Small intestine (tissue), 7 donors: ENCODE results near the gene ZSCAN26. TPM values are rescaled to one million over a fixed set of nuclear protein-coding genes. Genes with fewer than 3 reads are reported as not detected.

Experiments
- DNase-seq, 2 donors: peaks; one replicate each; pipeline versions ENCODE4 v3.0.0 to v3.0.0-alpha.2; 2013
- FAIRE-seq: peaks from 2 replicates; lab custom pipeline; 2012; peaks lifted over from hg19 to GRCh38; lab: Jason Lieb, UNC
- H3K27ac ChIP-seq, 3 donors: one replicate each; pipeline ENCODE4 v1.5.1; 2013; ENCODE audit warnings: low read length in 2 of 3, mild to moderate bottlenecking in 2 of 3, control low read depth in 1 of 3, inconsistent platforms in 1 of 3, low read depth in 1 of 3, moderate library complexity in 1 of 3
- H3K27me3 ChIP-seq, 3 donors: one replicate each; pipeline ENCODE4 v1.6.1; 2013; ENCODE audit warnings: low read length in 3 of 3, inconsistent platforms in 1 of 3; ENCODE audit not compliant: control insufficient read depth in 3 of 3, insufficient read depth in 3 of 3
- H3K36me3 ChIP-seq, 3 donors: one replicate each; pipeline ENCODE4 v1.6.1; 2013; ENCODE audit warnings: low read length in 3 of 3, inconsistent platforms in 1 of 3, low read depth in 1 of 3, mild to moderate bottlenecking in 1 of 3, moderate library complexity in 1 of 3; ENCODE audit not compliant: control insufficient read depth in 3 of 3, insufficient read depth in 2 of 3
- H3K4me1 ChIP-seq, 3 donors: one replicate each; pipeline ENCODE4 v1.6.1; 2013; ENCODE audit warnings: low read length in 2 of 3, inconsistent platforms in 1 of 3, low read depth in 1 of 3, mild to moderate bottlenecking in 1 of 3, moderate library complexity in 1 of 3; ENCODE audit not compliant: control insufficient read depth in 3 of 3, insufficient read depth in 2 of 3
- H3K4me3 ChIP-seq, 3 donors: one replicate each; pipeline ENCODE4 v1.5.1; 2013; ENCODE audit warnings: low read length in 3 of 3, control low read depth in 1 of 3, inconsistent platforms in 1 of 3, low read depth in 1 of 3, mild to moderate bottlenecking in 1 of 3, moderate library complexity in 1 of 3
- H3K9me3 ChIP-seq, 2 donors: one replicate each; pipeline ENCODE4 v1.6.1; 2013; ENCODE audit warnings: low read depth in 1 of 2, low read length in 1 of 2; ENCODE audit not compliant: control insufficient read depth in 2 of 2, insufficient read depth in 1 of 2
- WGBS, 3 donors: extraction: QIAGEN DNeasy Blood & Tissue Kit; methylation state at CpG; one replicate each; pipeline ENCODE4 v1.1.7; 2013; 5-methylcytosine and 5-hydroxymethylcytosine counted together
- polyA plus RNA-seq, 4 donors: library from polyadenylated mRNA; stranded (reverse) in 3 of 4; unstranded in 1 of 4; fragments of 200-250 nt in 3 of 4; fragments of 120-200 nt in 1 of 4; gene quantifications; one replicate each; pipeline versions ENCODE4 v1.2.1 to v1.2.3, GENCODE V29; 2013
- donor health status: healthy with polysubstance abuse.
- donor health status: control.
- donor health status: control.
- donor health status: Bipolar disorder and iron deficiency.
- donor health status: healthy.

ZSCAN26 gene
- polyA plus RNA-seq, 4 donors = 4.7 to 21.1 (median 6.7) TPM

- 92 to 99% (median 98%) methylated on average over 2 of the region's 2 CpGs for WGBS, 3 donors
- no peaks in the 10 kb centered on the region for H3K9me3 ChIP-seq
Measured at GRCh38 chr6:28226460-28226859, 40.5 kb upstream of the ZSCAN26 start.

GRCh38 chr6:28232785-28233184 is 34.2 kb upstream of the ZSCAN26 start:
- H3K27ac ChIP-seq = no peak overlapping the region
- WGBS, 3 donors = 94 to 97% (median 96%) methylated on average over 11 of the region's 11 CpGs
- no peak overlapping the region for H3K4me3 ChIP-seq
- H3K9me3 ChIP-seq = no peaks in the 10 kb centered on the region
- H3K27me3 ChIP-seq = no peaks in the 10 kb centered on the region
- DNase-seq (no peak), FAIRE-seq (no peak)
- peaks cover 5 to 20% (median 7%) of the 10 kb centered on the region in 3 donors for H3K36me3 ChIP-seq
- H3K4me1 ChIP-seq = no peaks in the 10 kb centered on the region

More at GRCh38 chr6:28226460-28226859, 40.5 kb upstream of the ZSCAN26 start:
- H3K27me3 ChIP-seq = peaks cover 0 to 7% (median under 1%) of the 10 kb centered on the region in 3 donors
- peaks cover 5 to 12% (median 7%) of the 10 kb centered on the region in 3 donors for H3K36me3 ChIP-seq
- no peak overlapping the region for H3K4me3 ChIP-seq
- FAIRE-seq (no peak), DNase-seq (no peak)
- H3K27ac ChIP-seq = no peak overlapping the region
- peaks cover 0 to 3% (median 0%) of the 10 kb centered on the region in 3 donors for H3K4me1 ChIP-seq

- FAIRE-seq = no peak
- WGBS, 3 donors = 90 to 96% (median 92%) methylated on average over 3 of the region's 3 CpGs
- Histone ChIP-seq H3K4me1 (no peaks in the 10 kb centered on the region), H3K9me3 (no peaks in the 10 kb centered on the region), H3K27ac (no peak overlapping the region), H3K36me3 (peaks cover 0 to 15% (median 0%) of the 10 kb centered on the region in 3 donors), H3K27me3 (no peaks in the 10 kb centered on the region), H3K4me3 (no peak overlapping the region)
- no peak for DNase-seq
Measured at GRCh38 chr6:28235912-28236452, 31.0 kb upstream of the ZSCAN26 start.

GRCh38 chr6:28239636-28240035 is 27.3 kb upstream of the ZSCAN26 start:
- Histone ChIP-seq H3K27ac (no peak overlapping the region), H3K9me3 (no peaks in the 10 kb centered on the region), H3K27me3 (no peaks in the 10 kb centered on the region), H3K4me1 (no peaks in the 10 kb centered on the region), H3K36me3 (peaks cover 0 to 3% (median 1%) of the 10 kb centered on the region in 3 donors), H3K4me3 (no peak overlapping the region)
- DNase-seq = no peak
- whole genome bisulfite sequencing, 3 donors = 93 to 95% (median 94%) methylated on average over 1 of the region's 1 CpG
- FAIRE-seq = no peak

- Histone ChIP-seq H3K36me3 (peaks cover under 1 to 7% (median 3%) of the 10 kb centered on the region in 3 donors), H3K4me3 (no peak overlapping the region), H3K27ac (no peak overlapping the region), H3K9me3 (no peaks in the 10 kb centered on the region), H3K4me1 (no peaks in the 10 kb centered on the region), H3K27me3 (no peaks in the 10 kb centered on the region)
- WGBS, 3 donors = 88 to 100% (median 100%) methylated on average over 1 of the region's 1 CpG
- FAIRE-seq = no peak
- DNase-seq = no peak
Measured at GRCh38 chr6:28240471-28240870, 26.5 kb upstream of the ZSCAN26 start.

- DNase-seq (no peak), FAIRE-seq (no peak)
- 95 to 97% (median 96%) methylated on average over 3 of the region's 3 CpGs for WGBS, 3 donors
- Histone ChIP-seq H3K9me3 (no peaks in the 10 kb centered on the region), H3K27ac (no peak overlapping the region), H3K36me3 (peaks cover 7 to 22% (median 13%) of the 10 kb centered on the region in 3 donors), H3K27me3 (no peaks in the 10 kb centered on the region), H3K4me1 (no peaks in the 10 kb centered on the region), H3K4me3 (no peak overlapping the region)
Measured at GRCh38 chr6:28243946-28244345, 23.0 kb upstream of the ZSCAN26 start.

GRCh38 chr6:28245206-28245941 is 21.6 kb upstream of the ZSCAN26 start:
- Histone ChIP-seq H3K4me1 (no peaks in the 10 kb centered on the region), H3K27ac (no peak overlapping the region), H3K4me3 (no peak overlapping the region), H3K9me3 (no peaks in the 10 kb centered on the region), H3K27me3 (no peaks in the 10 kb centered on the region), H3K36me3 (peaks cover 7 to 22% (median 13%) of the 10 kb centered on the region in 3 donors)
- DNase-seq = no peak
- WGBS, 3 donors = 92 to 93% (median 92%) methylated on average over 6 of the region's 6 CpGs
- FAIRE-seq = no peak

GRCh38 chr6:28248916-28249315 is 18.0 kb upstream of the ZSCAN26 start:
- DNase-seq = no peak
- peaks cover 0 to 10% (median 7%) of the 10 kb centered on the region in 3 donors for H3K4me1 ChIP-seq
- H3K9me3 ChIP-seq = no peaks in the 10 kb centered on the region
- no peak overlapping the region for H3K27ac ChIP-seq
- no peaks in the 10 kb centered on the region for H3K27me3 ChIP-seq
- H3K4me3 ChIP-seq = no peak overlapping the region
- FAIRE-seq = no peak
- H3K36me3 ChIP-seq = peaks cover 7 to 19% (median 13%) of the 10 kb centered on the region in 3 donors
- WGBS, 3 donors = 80 to 90% (median 90%) methylated on average over 1 of the region's 1 CpG
